ENCODE measurements around the gene DERA.

Gene DERA

GRCh38 chr12:16086942-16087341 lies 175.8 kb downstream of the DERA start:
- DNase-seq: no peak

Measured in activated CD4-positive, alpha-beta T cell treated with anti-CD3 and anti-CD28 coated beads, Interleukin-2, amount 50 U/mL, for 4 hours (primary cell).